HCT116 (cell line): ENCODE data around the gene H2AZ1. TPM values are rescaled to one million over a fixed set of nuclear protein-coding genes. Genes with fewer than 3 reads are reported as not detected.

ENCODE experiments used
- ATAC-seq: fragments of 200-7000 bp; cut with Tn5 transposase; 2 replicates; pipeline ENCODE4 v1.9.1; 2020; ENCODE audit warnings: mild to moderate bottlenecking, moderate library complexity
- BruUV-seq: library from RNA; stranded (reverse); fragments of 400-500 nt; replicated peaks from 2 replicates; lab custom pipeline; 2021; lab: Mats Ljungman, UMichigan
- CTCF ChIA-PET: fragments of 300-600 bp; sonication (Branson Sonifier 250); formaldehyde crosslinking; loops from one replicate; lab custom pipeline; 2021; ENCODE audit warnings: antibody characterized with exemption; lab: Charles Lee
- POLR2A ChIA-PET: fragments of 300-600, 350-600 bp; sonication (Branson Sonifier 250); formaldehyde crosslinking; loops from one replicate; lab custom pipeline; 2021; ENCODE audit warnings: antibody characterized with exemption; lab: Charles Lee
- RAD21 ChIA-PET, 2 experiments: fragments of 300-600 bp; sonication (Branson Sonifier 250); formaldehyde crosslinking; loops; one replicate each; lab custom pipeline; 2023; ENCODE audit warnings: low total read pairs in 2 of 2; ENCODE audit not compliant: uncharacterized antibody in 2 of 2, unreplicated experiment in 2 of 2, low non-redundant PET in 1 of 2; lab: Charles Lee
- DNase-seq: peaks from one replicate; pipeline ENCODE4 v3.0.0-alpha.2; 2010; ENCODE audit warnings: low read depth, low spot score
- H2AFZ ChIP-seq: fragments of 200-600 bp; shearing (Covaris generic), sonication (generic); 2 replicates; pipeline ENCODE4 v1.6.1; 2017; ENCODE audit warnings: low read depth, mixed run types, mixed read lengths, antibody characterized with exemption, low read length; ENCODE audit not compliant: poor library complexity, severe bottlenecking
- H3K27ac ChIP-seq: 2 replicates; pipeline ENCODE4 v1.5.1; 2012; ENCODE audit warnings: low read depth, low read length
- H3K27me3 ChIP-seq: fragments of 200-600 bp; sonication (generic); 2 replicates; pipeline ENCODE4 v1.6.1; 2016; ENCODE audit warnings: mixed run types, low read length, mixed read lengths; ENCODE audit not compliant: insufficient read depth
- H3K36me3 ChIP-seq, 2 experiments: fragments of 200-500 bp in 1 of 2; fragments of 200-600 bp in 1 of 2; sonication (Bioruptor generic) in 1 of 2; sonication (generic) in 1 of 2; 2 replicates each; pipeline versions ENCODE4 v1.5.1 to v1.6.1; 2014 to 2016; ENCODE audit warnings: low read length in 2 of 2, inconsistent platforms in 1 of 2, mixed read lengths in 1 of 2, mixed run types in 1 of 2; ENCODE audit not compliant: insufficient read depth in 2 of 2, control insufficient read depth in 1 of 2
- H3K4me1 ChIP-seq, 2 experiments: fragments of 200-600 bp in 1 of 2; sonication (generic) in 1 of 2; 2 replicates each; pipeline versions ENCODE4 v1.5.1 to v1.6.1; 2012 to 2017; ENCODE audit warnings: low read length in 2 of 2, inconsistent platforms in 1 of 2, mild to moderate bottlenecking in 1 of 2, mixed read lengths in 1 of 2, mixed run types in 1 of 2, moderate library complexity in 1 of 2; ENCODE audit not compliant: insufficient read depth in 2 of 2, control insufficient read depth in 1 of 2
- H3K4me2 ChIP-seq: fragments of 200-600 bp; sonication (generic); 2 replicates; pipeline ENCODE4 v1.6.1; 2017; ENCODE audit warnings: mixed run types, low read length, mixed read lengths
- H3K4me3 ChIP-seq, 2 experiments: fragments of 200-600 bp in 1 of 2; sonication (generic) in 1 of 2; replicated peaks in 1 of 2; 2 replicates each; pipeline ENCODE4 v1.5.1; 2011 to 2016; ENCODE audit warnings: low read length in 2 of 2, control low read depth in 1 of 2, low read depth in 1 of 2, mild to moderate bottlenecking in 1 of 2, mixed read lengths in 1 of 2, mixed run types in 1 of 2
- H3K79me2 ChIP-seq: fragments of 200-600 bp; sonication (generic); 2 replicates; pipeline ENCODE4 v1.6.1; 2017; ENCODE audit warnings: mild to moderate bottlenecking, mixed run types, low read length, moderate library complexity, mixed read lengths; ENCODE audit not compliant: insufficient read depth
- H3K9ac ChIP-seq: fragments of 200-600 bp; sonication (generic); 2 replicates; pipeline ENCODE4 v1.6.1; 2016; ENCODE audit warnings: low read length, mixed read lengths
- H3K9me2 ChIP-seq: fragments of 200-600 bp; sonication (generic), shearing (Covaris generic); 2 replicates; pipeline ENCODE4 v1.6.1; 2017; ENCODE audit warnings: mixed run types, mild to moderate bottlenecking, moderate library complexity; ENCODE audit not compliant: insufficient read depth
- H3K9me3 ChIP-seq, 2 experiments: fragments of 200-500 bp in 1 of 2; fragments of 200-600 bp in 1 of 2; sonication (Bioruptor generic) in 1 of 2; sonication (generic) in 1 of 2; 2 replicates each; pipeline ENCODE4 v1.6.1; 2014 to 2017; ENCODE audit warnings: low read length in 2 of 2, mixed read lengths in 2 of 2, inconsistent platforms in 1 of 2, low read depth in 1 of 2, mild to moderate bottlenecking in 1 of 2, mixed run types in 1 of 2, moderate library complexity in 1 of 2; ENCODE audit not compliant: control insufficient read depth in 1 of 2, insufficient read depth in 1 of 2
- H4K20me1 ChIP-seq: fragments of 200-600 bp; sonication (generic), shearing (Covaris generic); 2 replicates; pipeline ENCODE4 v1.6.1; 2017; ENCODE audit warnings: mixed run types, mild to moderate bottlenecking, moderate library complexity; ENCODE audit not compliant: insufficient read depth
- ATF3 ChIP-seq: IDR thresholded peaks from 2 replicates; pipeline ENCODE4 v1.6.1; 2012
- CBX3 ChIP-seq: IDR thresholded peaks from 2 replicates; pipeline ENCODE4 v1.6.1; 2012; ENCODE audit warnings: low read depth
- CTCF ChIP-seq, 3 experiments: fragments of 200-600 bp in 1 of 3; sonication (generic) in 1 of 3; IDR thresholded peaks in 2 of 3; conservative IDR thresholded peaks in 1 of 3; 2 replicates each; pipeline ENCODE4 v1.5.1; 2012 to 2017; ENCODE audit warnings: low read depth in 2 of 3, low read length in 2 of 3, antibody characterized with exemption in 1 of 3, borderline replicate concordance in 1 of 3, control low read depth in 1 of 3, mild to moderate bottlenecking in 1 of 3, mixed read lengths in 1 of 3, mixed run types in 1 of 3, moderate library complexity in 1 of 3; ENCODE audit not compliant: insufficient read depth in 1 of 3
- EGR1 ChIP-seq: IDR thresholded peaks from 2 replicates; pipeline ENCODE4 v1.6.1; 2012; ENCODE audit warnings: low read depth
- ELF1 ChIP-seq: IDR thresholded peaks from 2 replicates; pipeline ENCODE4 v1.6.1; 2012; ENCODE audit warnings: low read depth, borderline replicate concordance
- EZH2phosphoT487 ChIP-seq: fragments of 200-600 bp; IDR thresholded peaks from 2 replicates; pipeline ENCODE4 v1.6.1; 2018; ENCODE audit warnings: antibody characterized with exemption, borderline replicate concordance
- FOSL1 ChIP-seq: IDR thresholded peaks from 2 replicates; pipeline ENCODE4 v1.6.1; 2012; ENCODE audit warnings: low read depth
- JUND ChIP-seq: IDR thresholded peaks from 2 replicates; pipeline ENCODE4 v1.6.1; 2012
- POLR2A ChIP-seq: IDR thresholded peaks from 2 replicates; pipeline ENCODE4 v1.7.0; 2011; ENCODE audit warnings: borderline replicate concordance; ENCODE audit not compliant: insufficient read depth, insufficient read length; ENCODE audit errors: extremely low read depth
- POLR2AphosphoS5 ChIP-seq: IDR thresholded peaks from 2 replicates; pipeline ENCODE4 v1.6.1; 2011; ENCODE audit warnings: mild to moderate bottlenecking, low read depth, low read length, moderate library complexity
- SIN3A ChIP-seq: IDR thresholded peaks from 2 replicates; pipeline ENCODE4 v1.6.1; 2012; ENCODE audit warnings: low read depth
- SP1 ChIP-seq: IDR thresholded peaks from 2 replicates; pipeline ENCODE4 v1.6.1; 2012; ENCODE audit warnings: low read depth
- SRF ChIP-seq: IDR thresholded peaks from 2 replicates; pipeline ENCODE4 v1.6.1; 2012; ENCODE audit warnings: low read depth
- TCF7L2 ChIP-seq: IDR thresholded peaks from 2 replicates; pipeline ENCODE4 v1.7.0; 2011; ENCODE audit warnings: borderline replicate concordance, inconsistent platforms; ENCODE audit not compliant: insufficient read depth, insufficient read length; ENCODE audit errors: extremely low read depth
- YY1 ChIP-seq: IDR thresholded peaks from 2 replicates; pipeline ENCODE4 v1.6.1; 2011; ENCODE audit warnings: low read length, low read depth, moderate library complexity, mild to moderate bottlenecking; ENCODE audit not compliant: insufficient replicate concordance; ENCODE audit errors: extremely low read depth
- ZFX ChIP-seq: fragments of 450-650 bp; IDR thresholded peaks from 2 replicates; pipeline ENCODE4 v1.6.1; 2017
- ZNF274 ChIP-seq: fragments of 200-500 bp; sonication (Bioruptor generic); IDR thresholded peaks from 2 replicates; pipeline ENCODE4 v1.6.1; 2014; ENCODE audit warnings: mild to moderate bottlenecking, low read depth, low read length, inconsistent platforms
- intact Hi-C: fragments of 100-400 bp; cut with micrococcal nuclease; formaldehyde crosslinking; loops from 2 replicates; pipeline ENCODE4 v1.10.0; 2022
- total RNA-seq: library from RNA; stranded (reverse); gene quantifications from one replicate; pipeline ENCODE4 v1.2.1, GENCODE V29; 2021; ENCODE audit not compliant: unreplicated experiment
- TF ChIP-seq, protein P1 (sequence below): IDR thresholded peaks from 2 replicates; pipeline ENCODE4 v1.6.1; 2012; ENCODE audit warnings: low read depth
- TF ChIP-seq, protein P2 (sequence below): IDR thresholded peaks from 2 replicates; pipeline ENCODE4 v1.6.1; 2012

H2AZ1 gene
- total RNA-seq, 1 experiment from 2014 or later: 839 TPM

DNA sequence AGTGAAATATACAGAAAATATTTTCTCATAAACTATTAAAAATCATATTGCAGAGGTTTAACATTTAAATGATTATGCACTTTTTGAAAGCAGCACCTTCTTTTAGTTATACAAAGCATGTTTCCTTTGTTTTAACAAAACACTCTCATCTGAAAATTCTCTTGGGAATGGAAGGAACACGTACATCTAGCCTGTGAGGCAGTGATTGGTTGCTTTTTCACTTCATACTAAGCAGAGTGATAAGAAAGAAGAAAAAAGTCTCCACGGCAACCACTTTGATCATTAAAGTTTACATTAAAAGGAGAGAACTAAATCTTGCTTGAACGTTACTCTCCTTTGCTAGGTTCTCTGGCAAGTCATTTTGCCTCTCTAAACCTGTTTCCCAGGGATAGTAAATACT is 41.7 kb upstream of the H2AZ1 start (continued):
- TF ChIP-seq CTCF (IDR thresholded peaks at IDR 0.05 in 2 of 3, conservative IDR thresholded peaks at IDR 0.05 in 1 of 3; ENCODE audit: borderline replicate concordance in 1 of 3, insufficient read depth in 1 of 3, low read depth in 2 of 3, low read length in 2 of 3) (no peak), CBX3 (no peak)

DNA sequence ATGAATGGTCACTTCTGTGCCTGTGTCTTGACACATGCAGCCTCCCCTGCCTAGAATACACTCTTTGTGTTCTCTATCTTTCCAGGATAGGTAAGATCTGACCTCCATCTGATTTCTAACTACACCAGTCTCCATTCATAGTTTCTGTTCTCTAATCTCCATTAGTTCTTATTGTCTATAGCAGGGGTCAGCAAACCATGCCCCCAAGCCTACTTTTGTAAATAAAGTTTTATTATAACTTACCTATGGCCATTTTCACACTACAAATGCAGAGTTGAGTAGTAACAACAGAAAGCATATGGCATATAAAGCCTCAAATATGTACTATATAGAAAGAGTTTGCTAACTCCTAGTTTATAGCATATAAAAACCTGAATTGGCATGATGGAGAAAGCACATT is 37.6 kb upstream of the H2AZ1 start:
- CTCF ChIA-PET: no interaction called here
- no TSS peak for BruUV-seq

More for the DNA sequence above, 37.6 kb upstream of the H2AZ1 start:
- no peak for DNase-seq
- Histone ChIP-seq H3K79me2 (no peaks in the 10 kb centered on the region), H3K27me3 (no peaks in the 10 kb centered on the region), H3K9me3 (no peaks in the 10 kb centered on the region), H3K9me2 (no peaks in the 10 kb centered on the region), H3K9ac (no peak overlapping the region), H4K20me1 (no peaks in the 10 kb centered on the region), H3K36me3 (no peaks in the 10 kb centered on the region), H3K4me3 (no peak overlapping the region), H3K4me2 (no peak overlapping the region), H3K27ac (no peak overlapping the region), H3K4me1 (no peaks in the 10 kb centered on the region), H2AFZ (no peak overlapping the region)
- no peak for ATAC-seq
- intact Hi-C loops: no loop called here
- POLR2A ChIA-PET: interaction anchor here (1.3 kb wide), 1 partner anchor 39 kb away, joined by 3 read pairs; no protein-coding TSS in a partner anchor
- RAD21 ChIA-PET: no interaction called here
- TF ChIP-seq TCF7L2: no peak
- TF ChIP-seq, protein P1, sequence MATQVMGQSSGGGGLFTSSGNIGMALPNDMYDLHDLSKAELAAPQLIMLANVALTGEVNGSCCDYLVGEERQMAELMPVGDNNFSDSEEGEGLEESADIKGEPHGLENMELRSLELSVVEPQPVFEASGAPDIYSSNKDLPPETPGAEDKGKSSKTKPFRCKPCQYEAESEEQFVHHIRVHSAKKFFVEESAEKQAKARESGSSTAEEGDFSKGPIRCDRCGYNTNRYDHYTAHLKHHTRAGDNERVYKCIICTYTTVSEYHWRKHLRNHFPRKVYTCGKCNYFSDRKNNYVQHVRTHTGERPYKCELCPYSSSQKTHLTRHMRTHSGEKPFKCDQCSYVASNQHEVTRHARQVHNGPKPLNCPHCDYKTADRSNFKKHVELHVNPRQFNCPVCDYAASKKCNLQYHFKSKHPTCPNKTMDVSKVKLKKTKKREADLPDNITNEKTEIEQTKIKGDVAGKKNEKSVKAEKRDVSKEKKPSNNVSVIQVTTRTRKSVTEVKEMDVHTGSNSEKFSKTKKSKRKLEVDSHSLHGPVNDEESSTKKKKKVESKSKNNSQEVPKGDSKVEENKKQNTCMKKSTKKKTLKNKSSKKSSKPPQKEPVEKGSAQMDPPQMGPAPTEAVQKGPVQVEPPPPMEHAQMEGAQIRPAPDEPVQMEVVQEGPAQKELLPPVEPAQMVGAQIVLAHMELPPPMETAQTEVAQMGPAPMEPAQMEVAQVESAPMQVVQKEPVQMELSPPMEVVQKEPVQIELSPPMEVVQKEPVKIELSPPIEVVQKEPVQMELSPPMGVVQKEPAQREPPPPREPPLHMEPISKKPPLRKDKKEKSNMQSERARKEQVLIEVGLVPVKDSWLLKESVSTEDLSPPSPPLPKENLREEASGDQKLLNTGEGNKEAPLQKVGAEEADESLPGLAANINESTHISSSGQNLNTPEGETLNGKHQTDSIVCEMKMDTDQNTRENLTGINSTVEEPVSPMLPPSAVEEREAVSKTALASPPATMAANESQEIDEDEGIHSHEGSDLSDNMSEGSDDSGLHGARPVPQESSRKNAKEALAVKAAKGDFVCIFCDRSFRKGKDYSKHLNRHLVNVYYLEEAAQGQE: no peak
- TF ChIP-seq POLR2A: no peak
- no peak for TF ChIP-seq SRF
- no peak for TF ChIP-seq ELF1
- no peak for TF ChIP-seq CTCF (IDR thresholded peaks at IDR 0.05 in 2 of 3, conservative IDR thresholded peaks at IDR 0.05 in 1 of 3; ENCODE audit: borderline replicate concordance in 1 of 3, insufficient read depth in 1 of 3, low read depth in 2 of 3, low read length in 2 of 3)
- no peak for TF ChIP-seq YY1
- TF ChIP-seq EGR1: no peak
- TF ChIP-seq ZFX: no peak
- no peak for TF ChIP-seq SP1
- TF ChIP-seq JUND: no peak
- no peak for TF ChIP-seq ZNF274
- TF ChIP-seq POLR2AphosphoS5: no peak
- no peak for TF ChIP-seq SIN3A
- TF ChIP-seq CBX3: no peak
- no peak for TF ChIP-seq FOSL1
- TF ChIP-seq, protein P2, sequence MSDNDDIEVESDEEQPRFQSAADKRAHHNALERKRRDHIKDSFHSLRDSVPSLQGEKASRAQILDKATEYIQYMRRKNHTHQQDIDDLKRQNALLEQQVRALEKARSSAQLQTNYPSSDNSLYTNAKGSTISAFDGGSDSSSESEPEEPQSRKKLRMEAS: no peak
- TF ChIP-seq ATF3: no peak
- TF ChIP-seq EZH2phosphoT487: no peak
